SU-DHL-6 (cell line): ENCODE measurements around the gene MLEC.
"Not testable (repeated sequence)": the region's sequence is repeated elsewhere in the genome, so short reads cannot be mapped to it uniquely, and the experiment has no call there.

Experiments
- H2AFZ ChIP-seq: fragments of 200-600 bp; sonication (generic); 2 replicates; pipeline ENCODE4 v1.6.1; 2014; ENCODE audit warnings: low read depth, mild to moderate bottlenecking, moderate library complexity, mixed read lengths, antibody characterized with exemption, low read length; ENCODE audit not compliant: severe bottlenecking
- H3F3A ChIP-seq: fragments of 200-600 bp; shearing (Covaris generic); 2 replicates; pipeline ENCODE4 v1.6.0; 2016; ENCODE audit warnings: antibody characterized with exemption, mild to moderate bottlenecking; ENCODE audit not compliant: insufficient read depth
- H3K27ac ChIP-seq: fragments of 200-600 bp; sonication (generic); 2 replicates; pipeline ENCODE4 v1.5.1; 2016; ENCODE audit warnings: low read depth, mild to moderate bottlenecking, low read length, moderate library complexity, mixed read lengths
- H3K27me3 ChIP-seq: fragments of 200-600 bp; sonication (generic), shearing (Covaris generic); 2 replicates; pipeline ENCODE4 v1.6.0; 2014; ENCODE audit warnings: mild to moderate bottlenecking, low read length
- H3K36me3 ChIP-seq: fragments of 200-600 bp; sonication (generic); 2 replicates; pipeline ENCODE4 v1.6.1; 2014; ENCODE audit warnings: mild to moderate bottlenecking, low read length, mixed read lengths
- H3K4me2 ChIP-seq: fragments of 300-600, 200-600 bp; shearing (Covaris generic), sonication (generic); 2 replicates; pipeline ENCODE4 v1.6.0; 2014; ENCODE audit warnings: low read length, low read depth, mild to moderate bottlenecking; ENCODE audit not compliant: poor library complexity, severe bottlenecking
- H3K4me3 ChIP-seq: fragments of 200-600 bp; sonication (generic); 2 replicates; pipeline ENCODE4 v1.5.1; 2014; ENCODE audit warnings: antibody characterized with exemption, low read length, mild to moderate bottlenecking, mixed read lengths; ENCODE audit not compliant: insufficient read depth, poor library complexity, severe bottlenecking
- H3K79me2 ChIP-seq: fragments of 200-600 bp; sonication (generic); 2 replicates; pipeline ENCODE4 v1.6.1; 2014; ENCODE audit warnings: mild to moderate bottlenecking, low read length, moderate library complexity; ENCODE audit not compliant: insufficient read depth
- H3K9ac ChIP-seq: fragments of 200-600 bp; sonication (generic); 2 replicates; pipeline ENCODE4 v1.7.0; 2014; ENCODE audit warnings: mild to moderate bottlenecking, low read length
- H3K9me2 ChIP-seq: fragments of 200-600 bp; sonication (generic); replicated peaks from 2 replicates; pipeline ENCODE4 v1.6.1; 2014; ENCODE audit warnings: low read length; ENCODE audit not compliant: insufficient read depth
- H3K9me3 ChIP-seq: fragments of 200-600 bp; sonication (generic); 2 replicates; pipeline ENCODE4 v1.6.1; 2014; ENCODE audit warnings: low read length, mixed read lengths; ENCODE audit not compliant: insufficient read depth
- H4K20me1 ChIP-seq: fragments of 200-600 bp; sonication (generic); 2 replicates; pipeline ENCODE4 v1.6.1; 2014; ENCODE audit warnings: low read depth, mild to moderate bottlenecking, antibody characterized with exemption, low read length, moderate library complexity, mixed read lengths
- EZH2phosphoT487 ChIP-seq: fragments of 200-600 bp; sonication (generic), shearing (Covaris generic); conservative IDR thresholded peaks from 2 replicates; pipeline ENCODE4 v1.6.1; 2018; ENCODE audit warnings: mild to moderate bottlenecking, antibody characterized with exemption, low read length, moderate library complexity, mixed read lengths
- TF ChIP-seq, protein P1 (sequence below): fragments of 200-600 bp; sonication (generic); IDR thresholded peaks from one replicate; pipeline ENCODE4 v1.5.1; 2017; ENCODE audit warnings: antibody characterized with exemption, mild to moderate bottlenecking, low read length, moderate library complexity; ENCODE audit not compliant: insufficient read depth, poor library complexity, severe bottlenecking

Gene MLEC

DNA sequence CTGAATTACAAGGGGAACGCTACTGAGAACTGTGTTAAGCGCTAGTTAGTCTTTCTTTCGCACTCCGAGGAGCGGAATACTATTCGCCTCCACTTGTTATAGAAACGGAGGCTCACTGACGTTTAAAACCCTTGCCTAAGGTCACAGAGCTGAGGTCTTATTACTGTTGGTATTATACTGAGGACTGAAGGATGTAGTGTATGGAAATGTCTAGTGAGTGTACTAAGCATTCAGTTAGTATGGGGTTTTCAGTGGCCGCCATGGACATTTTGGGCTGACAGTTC is 39.5 kb downstream of the MLEC start:
- Histone ChIP-seq H3K9ac (no peak overlapping the region), H3F3A (no peaks in the 10 kb centered on the region), H3K4me3 (no peak overlapping the region), H3K36me3 (no peaks in the 10 kb centered on the region; the same call in 1 of the 2 replicates), H3K4me2 (no peak overlapping the region), H3K79me2 (no peaks in the 10 kb centered on the region), H2AFZ (no peak overlapping the region), H3K27ac (no peak overlapping the region), H4K20me1 (no peaks in the 10 kb centered on the region), H3K27me3 (no peaks in the 10 kb centered on the region), H3K9me3 (no peaks in the 10 kb centered on the region), H3K9me2 (no peaks in the 10 kb centered on the region)
- TF ChIP-seq EZH2phosphoT487, result no peak

- H3K27me3 ChIP-seq, result no peaks in the 10 kb centered on the region
- no peak overlapping the region for H3K27ac ChIP-seq
- no peak for TF ChIP-seq EZH2phosphoT487
- TF ChIP-seq, protein P1, sequence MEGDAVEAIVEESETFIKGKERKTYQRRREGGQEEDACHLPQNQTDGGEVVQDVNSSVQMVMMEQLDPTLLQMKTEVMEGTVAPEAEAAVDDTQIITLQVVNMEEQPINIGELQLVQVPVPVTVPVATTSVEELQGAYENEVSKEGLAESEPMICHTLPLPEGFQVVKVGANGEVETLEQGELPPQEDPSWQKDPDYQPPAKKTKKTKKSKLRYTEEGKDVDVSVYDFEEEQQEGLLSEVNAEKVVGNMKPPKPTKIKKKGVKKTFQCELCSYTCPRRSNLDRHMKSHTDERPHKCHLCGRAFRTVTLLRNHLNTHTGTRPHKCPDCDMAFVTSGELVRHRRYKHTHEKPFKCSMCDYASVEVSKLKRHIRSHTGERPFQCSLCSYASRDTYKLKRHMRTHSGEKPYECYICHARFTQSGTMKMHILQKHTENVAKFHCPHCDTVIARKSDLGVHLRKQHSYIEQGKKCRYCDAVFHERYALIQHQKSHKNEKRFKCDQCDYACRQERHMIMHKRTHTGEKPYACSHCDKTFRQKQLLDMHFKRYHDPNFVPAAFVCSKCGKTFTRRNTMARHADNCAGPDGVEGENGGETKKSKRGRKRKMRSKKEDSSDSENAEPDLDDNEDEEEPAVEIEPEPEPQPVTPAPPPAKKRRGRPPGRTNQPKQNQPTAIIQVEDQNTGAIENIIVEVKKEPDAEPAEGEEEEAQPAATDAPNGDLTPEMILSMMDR, result no peak
- no peak overlapping the region for H3K4me3 ChIP-seq
- H3K9ac ChIP-seq, result no peak overlapping the region
- no peaks in the 10 kb centered on the region for H3K9me2 ChIP-seq
- no peaks in the 10 kb centered on the region for H4K20me1 ChIP-seq
- H2AFZ ChIP-seq, result no peak overlapping the region
- no peaks in the 10 kb centered on the region for H3F3A ChIP-seq
- H3K36me3 ChIP-seq, result no peaks in the 10 kb centered on the region; the same call in 1 of the 2 replicates
- H3K79me2 ChIP-seq, result no peaks in the 10 kb centered on the region
- no peak overlapping the region for H3K4me2 ChIP-seq
- H3K9me3 ChIP-seq, result no peaks in the 10 kb centered on the region
Measured at GRCh38 chr12:120726961-120727360, 40.0 kb downstream of the MLEC start.

- H3K4me2 ChIP-seq, H3K79me2 ChIP-seq, H3F3A ChIP-seq, H3K27ac ChIP-seq, H3K4me3 ChIP-seq, H3K9ac ChIP-seq, H3K9me2 ChIP-seq, H3K36me3 ChIP-seq, H3K27me3 ChIP-seq, H2AFZ ChIP-seq, H3K9me3 ChIP-seq, H4K20me1 ChIP-seq: not testable (repeated sequence)
Measured at GRCh38 chr12:120732198-120732597, 45.2 kb downstream of the MLEC start.

DNA sequence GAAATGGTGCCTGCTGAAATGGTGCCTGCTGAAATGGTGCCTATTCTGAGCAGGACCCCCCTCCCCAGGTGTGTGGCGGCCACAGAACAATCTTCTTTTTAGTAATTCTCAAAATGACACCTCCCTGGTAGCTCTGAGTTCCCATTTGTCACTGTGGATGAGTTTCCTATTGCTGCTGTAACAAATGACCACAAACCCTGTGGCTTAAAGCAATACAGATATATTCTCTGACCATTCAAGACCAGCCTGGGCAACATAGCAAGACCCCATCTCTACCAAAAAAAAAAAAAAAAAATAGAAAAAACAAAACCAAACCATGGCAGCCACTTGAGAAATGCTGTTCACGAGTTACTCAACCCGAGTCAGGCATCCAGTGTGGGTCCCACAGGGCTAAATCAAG is 46.6 kb downstream of the MLEC start:
- no peak overlapping the region for H3K4me2 ChIP-seq
- TF ChIP-seq, protein P1, result no peak
- TF ChIP-seq EZH2phosphoT487, result no peak
- no peaks in the 10 kb centered on the region for H3K9me3 ChIP-seq
- H3K27me3 ChIP-seq, result no peaks in the 10 kb centered on the region
- no peaks in the 10 kb centered on the region for H3K9me2 ChIP-seq
- H3K4me3 ChIP-seq, result no peak overlapping the region
- no peaks in the 10 kb centered on the region for H3K36me3 ChIP-seq
- no peak overlapping the region for H3K9ac ChIP-seq
- H4K20me1 ChIP-seq, result no peaks in the 10 kb centered on the region
- H3K79me2 ChIP-seq, result no peaks in the 10 kb centered on the region
- H2AFZ ChIP-seq, result no peak overlapping the region
- H3K27ac ChIP-seq, result no peak overlapping the region
- no peaks in the 10 kb centered on the region for H3F3A ChIP-seq
